Muscle layer of colon (tissue), 2 donors: ENCODE results near the gene CIC.
"Not testable (repeated sequence)": the region's sequence is repeated elsewhere in the genome, so short reads cannot be mapped to it uniquely, and the experiment has no call there.

Experiments
- H3K27ac ChIP-seq: one replicate; pipeline ENCODE4 v1.7.0; 2013; ENCODE audit warnings: low read depth, mild to moderate bottlenecking, low read length, moderate library complexity
- H3K27me3 ChIP-seq, 2 donors: one replicate each; pipeline ENCODE4 v1.7.0; 2013; ENCODE audit warnings: low read length in 2 of 2, mild to moderate bottlenecking in 2 of 2; ENCODE audit not compliant: insufficient read depth in 2 of 2, control insufficient read depth in 1 of 2
- H3K36me3 ChIP-seq: one replicate; pipeline ENCODE4 v1.7.0; 2013; ENCODE audit warnings: mild to moderate bottlenecking, low read length; ENCODE audit not compliant: insufficient read depth
- H3K4me1 ChIP-seq: one replicate; pipeline ENCODE4 v1.7.0; 2013; ENCODE audit warnings: mild to moderate bottlenecking, low read length; ENCODE audit not compliant: insufficient read depth
- H3K4me3 ChIP-seq, 2 donors: one replicate each; pipeline ENCODE4 v1.7.0; 2013; ENCODE audit warnings: low read length in 2 of 2, low read depth in 1 of 2, mild to moderate bottlenecking in 1 of 2, moderate library complexity in 1 of 2
- H3K9ac ChIP-seq: one replicate; pipeline ENCODE4 v1.7.0; 2013; ENCODE audit warnings: low read length
- H3K9me3 ChIP-seq: one replicate; pipeline ENCODE4 v1.7.0; 2013; ENCODE audit warnings: mild to moderate bottlenecking, low read length
- donor health status: abdominal sarcoma.
- donor health status: Adenocarcinoma of cecum.

The CIC gene

DNA sequence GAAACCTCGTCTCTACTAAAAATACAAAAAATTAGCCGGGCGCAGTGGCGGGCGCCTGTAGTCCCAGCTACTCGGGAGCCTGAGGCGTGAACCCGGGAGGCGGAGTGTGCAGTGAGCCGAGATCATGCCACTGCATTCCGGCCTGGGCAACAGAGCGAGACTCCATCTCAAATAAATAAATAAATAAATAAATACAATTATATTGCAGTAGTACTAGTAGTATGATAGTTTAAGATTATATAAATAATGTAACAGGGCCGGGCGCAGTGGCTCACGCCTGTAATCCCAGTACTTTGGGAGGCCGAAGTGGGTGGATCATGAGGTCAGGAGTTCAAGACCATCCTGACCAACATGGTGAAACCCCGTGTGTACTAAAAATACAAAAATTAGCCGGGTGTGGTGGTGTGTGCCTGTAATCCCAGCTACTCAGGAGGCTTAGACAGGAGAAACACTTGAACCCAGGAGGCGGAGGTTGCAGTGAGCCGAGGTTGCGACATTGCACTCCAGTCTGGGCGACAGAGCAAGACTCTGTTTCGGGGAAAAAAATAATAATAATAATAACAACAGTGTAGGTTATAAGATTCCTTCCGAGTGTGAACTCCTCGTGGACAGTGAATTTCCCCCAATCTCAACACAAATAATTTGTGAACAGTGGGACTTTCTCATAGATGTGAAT is 2.0 kb upstream of the CIC start:
- H3K4me1 ChIP-seq: peaks cover 25% of the 10 kb centered on the region
- not testable (repeated sequence) for H3K27ac ChIP-seq, H3K36me3 ChIP-seq, H3K9me3 ChIP-seq, H3K4me3 ChIP-seq, H3K27me3 ChIP-seq
- peak overlapping the region; percentile 75 for H3K9ac ChIP-seq

- no peaks in the 10 kb centered on the region for H3K27me3 ChIP-seq
- peak overlapping the region; percentile 45 to 76 for H3K4me3 ChIP-seq
- H3K27ac ChIP-seq: peak overlapping the region; percentile 98
- H3K36me3 ChIP-seq: peaks cover 7% of the 10 kb centered on the region
- H3K9ac ChIP-seq: peak overlapping the region; percentile 75
- H3K4me1 ChIP-seq: peaks cover 25% of the 10 kb centered on the region
- H3K9me3 ChIP-seq: no peaks in the 10 kb centered on the region
These were observed 1.4 kb upstream of the CIC start for GRCh38 chr19:42267644-42268141.

- peak overlapping the region; percentile 76 for H3K4me3 ChIP-seq
- peak overlapping the region; percentile 98 for H3K27ac ChIP-seq
- no peaks in the 10 kb centered on the region for H3K9me3 ChIP-seq
- H3K4me1 ChIP-seq: peaks cover 25% of the 10 kb centered on the region
- H3K27me3 ChIP-seq: no peaks in the 10 kb centered on the region
- peaks cover 7% of the 10 kb centered on the region for H3K36me3 ChIP-seq
- peak overlapping the region; percentile 75 for H3K9ac ChIP-seq
These were observed 829 bp upstream of the CIC start for GRCh38 chr19:42268142-42268703.

GRCh38 chr19:42269478-42270345 is 660 bp downstream of the CIC start:
- Histone ChIP-seq H3K4me1 (peaks cover 29% of the 10 kb centered on the region), H3K36me3 (peaks cover 19% of the 10 kb centered on the region), H3K27me3 (no peaks in the 10 kb centered on the region), H3K9ac (peak overlapping the region; percentile 99), H3K9me3 (no peaks in the 10 kb centered on the region), H3K27ac (peak overlapping the region; percentile 95), H3K4me3 (peak overlapping the region; percentile 66 to 87)

DNA sequence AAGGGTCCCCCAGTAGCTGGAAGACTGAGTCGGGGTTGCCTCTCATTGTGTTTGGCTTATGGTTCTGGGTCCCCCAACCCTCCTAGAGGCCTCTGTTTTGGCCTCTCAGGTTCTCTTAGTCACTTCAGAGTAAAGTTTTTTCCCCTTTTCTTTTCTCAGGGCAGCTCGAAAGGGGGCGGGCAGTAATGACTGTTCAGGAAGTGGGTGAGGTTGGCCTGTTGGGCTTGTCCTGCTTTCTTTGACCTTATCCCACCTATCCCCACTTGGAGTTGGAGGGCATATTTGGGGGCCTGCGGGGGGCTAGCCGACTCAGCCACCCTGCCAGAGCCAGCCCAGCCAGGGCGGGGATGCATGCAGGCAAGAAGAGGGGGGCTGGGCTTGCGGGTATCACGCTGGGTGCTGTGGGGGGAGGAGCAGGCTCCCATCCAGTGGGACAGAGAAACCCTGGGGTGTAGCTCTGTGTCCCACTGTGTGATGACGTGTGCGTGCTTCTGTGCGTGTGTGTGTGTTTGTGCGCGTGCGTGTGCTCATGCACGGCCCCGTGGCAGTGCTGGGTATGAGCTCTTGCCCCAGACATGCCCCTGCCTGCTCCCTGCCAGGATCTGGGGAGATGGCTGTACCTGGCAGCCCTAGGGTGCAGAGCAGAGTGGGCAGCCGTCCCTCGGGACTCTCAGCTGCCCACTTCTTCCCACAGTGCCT is 1.4 kb downstream of the CIC start:
- peak overlapping the region; percentile 66 to 87 for H3K4me3 ChIP-seq
- peak overlapping the region; percentile 99 for H3K9ac ChIP-seq
- no peaks in the 10 kb centered on the region for H3K27me3 ChIP-seq
- peaks cover 25% of the 10 kb centered on the region for H3K36me3 ChIP-seq
- H3K4me1 ChIP-seq: peaks cover 36% of the 10 kb centered on the region
- no peaks in the 10 kb centered on the region for H3K9me3 ChIP-seq
- peak overlapping the region; percentile 95 for H3K27ac ChIP-seq

- no peaks in the 10 kb centered on the region for H3K9me3 ChIP-seq
- peak overlapping the region; percentile 71 for H3K9ac ChIP-seq
- H3K27ac ChIP-seq: peak overlapping the region; percentile 95
- H3K4me3 ChIP-seq: peak overlapping the region in 1 of 2 donors; percentile 87
- H3K27me3 ChIP-seq: no peaks in the 10 kb centered on the region
- peaks cover 36% of the 10 kb centered on the region for H3K4me1 ChIP-seq
- H3K36me3 ChIP-seq: peaks cover 25% of the 10 kb centered on the region
These were observed 2.0 kb downstream of the CIC start for GRCh38 chr19:42271045-42271419.

DNA sequence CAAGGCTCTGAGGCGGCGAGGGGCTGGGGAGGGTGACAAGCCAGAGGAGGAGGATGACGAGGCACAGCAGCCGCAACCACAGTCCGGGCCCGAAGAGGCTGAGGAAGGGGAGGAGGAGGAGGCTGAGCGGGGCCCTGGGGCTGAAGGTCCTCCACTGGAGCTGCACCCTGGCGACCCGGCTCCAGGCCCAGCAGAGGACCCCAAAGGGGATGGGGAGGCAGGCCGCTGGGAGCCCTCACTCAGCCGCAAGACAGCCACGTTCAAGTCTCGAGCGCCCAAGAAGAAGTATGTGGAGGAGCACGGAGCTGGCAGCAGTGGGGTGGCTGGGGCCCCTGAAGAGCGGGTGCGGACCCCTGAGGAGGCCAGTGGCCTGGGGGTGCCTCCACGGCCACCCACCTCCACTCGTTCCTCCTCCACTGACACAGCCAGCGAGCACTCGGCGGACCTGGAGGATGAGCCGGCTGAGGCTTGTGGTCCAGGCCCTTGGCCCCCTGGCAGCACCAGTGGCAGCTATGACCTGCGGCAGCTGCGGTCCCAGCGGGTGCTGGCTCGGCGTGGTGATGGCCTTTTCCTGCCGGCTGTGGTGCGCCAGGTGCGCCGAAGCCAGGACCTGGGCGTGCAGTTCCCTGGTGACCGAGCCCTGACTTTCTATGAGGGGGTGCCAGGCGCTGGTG is 2.9 kb downstream of the CIC start:
- Histone ChIP-seq H3K36me3 (peaks cover 25% of the 10 kb centered on the region), H3K4me3 (no peak overlapping the region), H3K27ac (peak overlapping the region; percentile 56), H3K9me3 (no peaks in the 10 kb centered on the region), H3K9ac (no peak overlapping the region), H3K4me1 (peaks cover 41% of the 10 kb centered on the region), H3K27me3 (no peaks in the 10 kb centered on the region)

DNA sequence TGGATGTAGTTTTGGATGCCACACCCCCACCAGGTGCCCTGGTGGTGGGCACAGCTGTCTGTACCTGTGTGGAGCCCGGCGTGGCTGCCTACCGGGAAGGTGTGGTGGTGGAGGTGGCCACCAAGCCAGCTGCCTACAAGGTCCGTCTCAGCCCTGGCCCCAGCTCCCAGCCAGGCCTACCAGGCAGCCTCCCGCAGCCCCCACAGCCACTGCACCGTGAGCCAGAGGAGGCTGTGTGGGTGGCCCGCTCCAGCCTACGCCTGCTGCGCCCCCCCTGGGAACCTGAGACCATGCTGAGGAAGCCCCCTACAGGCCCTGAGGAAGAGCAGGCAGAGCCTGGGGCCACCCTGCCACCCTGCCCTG is 3.5 kb downstream of the CIC start:
- Histone ChIP-seq H3K4me1 (peaks cover 44% of the 10 kb centered on the region), H3K9me3 (no peaks in the 10 kb centered on the region), H3K9ac (no peak overlapping the region), H3K27ac (no peak overlapping the region), H3K27me3 (no peaks in the 10 kb centered on the region), H3K36me3 (peaks cover 25% of the 10 kb centered on the region), H3K4me3 (no peak overlapping the region)

DNA sequence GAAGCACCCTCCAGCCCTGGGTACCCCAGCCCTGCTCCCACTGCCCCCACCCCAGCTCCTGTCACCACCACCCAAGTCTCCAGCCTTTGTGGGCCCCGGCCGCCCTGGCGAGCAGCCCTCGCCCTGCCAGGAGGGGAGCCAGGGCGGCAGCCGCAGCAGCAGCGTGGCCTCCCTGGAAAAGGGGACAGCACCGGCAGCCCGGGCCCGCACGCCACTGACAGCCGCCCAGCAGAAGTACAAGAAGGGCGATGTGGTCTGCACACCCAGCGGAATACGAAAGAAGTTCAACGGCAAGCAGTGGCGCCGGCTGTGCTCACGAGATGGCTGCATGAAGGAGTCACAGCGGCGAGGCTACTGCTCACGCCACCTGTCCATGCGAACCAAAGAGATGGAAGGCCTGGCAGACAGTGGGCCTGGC is 3.9 kb downstream of the CIC start:
- H3K4me3 ChIP-seq: no peak overlapping the region
- H3K4me1 ChIP-seq: peaks cover 45% of the 10 kb centered on the region
- peaks cover 25% of the 10 kb centered on the region for H3K36me3 ChIP-seq
- H3K9me3 ChIP-seq: no peaks in the 10 kb centered on the region
- H3K9ac ChIP-seq: no peak overlapping the region
- H3K27me3 ChIP-seq: no peaks in the 10 kb centered on the region
- no peak overlapping the region for H3K27ac ChIP-seq

GRCh38 chr19:42273407-42274064 is 4.5 kb downstream of the CIC start:
- Histone ChIP-seq H3K9ac (no peak overlapping the region), H3K4me3 (no peak overlapping the region), H3K4me1 (peaks cover 51% of the 10 kb centered on the region), H3K27me3 (no peaks in the 10 kb centered on the region), H3K36me3 (peaks cover 25% of the 10 kb centered on the region), H3K9me3 (no peaks in the 10 kb centered on the region), H3K27ac (no peak overlapping the region)
